Activated B cell treated with CpG ODN at 0.5 μM for 24 hours (primary cell): ENCODE results near the gene MIXL1. TPM values are rescaled to one million over a fixed set of nuclear protein-coding genes. Genes with fewer than 3 reads are reported as not detected.
"Not testable (repeated sequence)": the region's sequence is repeated elsewhere in the genome, so short reads cannot be mapped to it uniquely, and the experiment has no call there.

Experiments
- ATAC-seq: fragments of 200-7000 bp; cut with Tn5 transposase; one replicate; pipeline ENCODE4 v1.10.0; 2021; ENCODE audit warnings: low read depth, mild to moderate bottlenecking, moderate library complexity
- CTCF ChIA-PET: fragments of 350-600 bp; sonication (Branson Sonifier 250); formaldehyde crosslinking; loops from one replicate; lab custom pipeline; 2021; ENCODE audit warnings: antibody characterized with exemption; lab: Charles Lee
- POLR2A ChIA-PET: fragments of 350-600 bp; sonication (Branson Sonifier 250); formaldehyde crosslinking; loops from one replicate; lab custom pipeline; 2021; ENCODE audit warnings: antibody characterized with exemption; lab: Charles Lee
- DNase-seq: peaks from one replicate; pipeline ENCODE4 v3.0.0; 2022
- H3K27ac Mint-ChIP-seq: one replicate; pipeline ENCODE4 v1.8.0; 2020; ENCODE audit warnings: mixed read lengths
- H3K27me3 Mint-ChIP-seq: one replicate; pipeline ENCODE4 v1.8.0; 2021; ENCODE audit warnings: mixed read lengths
- H3K36me3 Mint-ChIP-seq: one replicate; pipeline ENCODE4 v1.8.0; 2021; ENCODE audit warnings: low read depth, mixed read lengths
- H3K4me1 Mint-ChIP-seq: one replicate; pipeline ENCODE4 v1.8.0; 2021; ENCODE audit warnings: mixed read lengths
- H3K4me3 Mint-ChIP-seq: one replicate; pipeline ENCODE4 v1.8.0; 2020; ENCODE audit warnings: mild to moderate bottlenecking, mixed read lengths
- H3K9me3 Mint-ChIP-seq: one replicate; pipeline ENCODE4 v1.8.0; 2020; ENCODE audit warnings: mixed read lengths
- CTCF ChIP-seq: fragments of 200-600 bp; IDR thresholded peaks from one replicate; pipeline ENCODE4 v1.8.0; 2022; ENCODE audit warnings: antibody characterized with exemption, mild to moderate bottlenecking
- intact Hi-C: fragments of 100-400 bp; cut with micrococcal nuclease; formaldehyde crosslinking; loops from one replicate; pipeline ENCODE4 v1.15.1; 2024
- total RNA-seq: library from RNA; stranded (reverse); gene quantifications from 2 replicates; pipeline ENCODE4 v1.2.3, GENCODE V29; 2022

Gene MIXL1
- total RNA-seq, 1 donor from 2014 or later: 0.75 TPM

- no peak overlapping the region for H3K4me3 Mint-ChIP-seq
- H3K27ac Mint-ChIP-seq: no peak overlapping the region
- DNase-seq (no peak), ATAC-seq (no peak)
- CTCF ChIA-PET: interaction anchor here (1.0 to 6.1 kb wide), 8 partner anchors 11 to 237 kb away, joined by 3 to 209 read pairs (median 4); no protein-coding TSS in a partner anchor
- no peak for TF ChIP-seq CTCF
- H3K36me3 Mint-ChIP-seq: no peaks in the 10 kb centered on the region
- intact Hi-C loops: loop anchor here (10.0 kb wide), 1 partner anchor 345 kb away; the partner anchor contains the start of gene STUM
- H3K9me3 Mint-ChIP-seq: no peaks in the 10 kb centered on the region
- peaks cover 2% of the 10 kb centered on the region for H3K27me3 Mint-ChIP-seq
- peaks cover 27% of the 10 kb centered on the region for H3K4me1 Mint-ChIP-seq
- POLR2A ChIA-PET: no interaction called here
These were observed 23.5 kb upstream of the MIXL1 start for GRCh38 chr1:226199971-226200370.

DNA sequence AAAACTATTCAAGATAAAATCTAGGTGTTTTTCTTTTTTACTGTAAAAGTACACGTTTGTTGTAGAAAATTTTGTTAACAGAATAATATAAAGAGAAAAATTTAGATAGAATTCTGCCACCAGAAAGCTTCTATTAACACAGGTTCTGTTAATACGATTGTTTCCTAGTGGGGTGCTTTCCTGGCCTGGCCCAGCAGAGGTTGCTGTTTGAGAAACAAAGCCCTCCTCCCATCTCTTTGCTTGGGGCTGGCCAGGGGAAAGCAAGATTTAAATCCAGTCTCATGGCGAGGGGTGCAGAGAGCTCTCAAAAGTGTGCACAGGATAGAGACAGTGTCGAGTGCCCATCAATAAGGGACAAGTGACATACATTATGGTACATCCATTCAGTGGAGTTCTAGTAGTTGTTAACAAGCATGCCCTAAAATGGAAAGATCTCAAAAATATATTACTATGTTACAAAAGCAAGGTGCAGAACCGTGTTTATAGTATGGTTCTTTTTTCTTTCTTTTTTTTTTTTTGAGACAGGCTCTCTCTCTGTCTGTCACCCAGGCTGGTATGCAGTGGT is 22.4 kb upstream of the MIXL1 start:
- no peak for TF ChIP-seq CTCF
- ATAC-seq (no peak), DNase-seq (no peak)
- ChIA-PET POLR2A (interaction anchor here (0.6 to 2.1 kb wide), 2 partner anchors 26 to 78 kb away, joined by 3 to 11 read pairs; no protein-coding TSS in a partner anchor), CTCF (interaction anchor here (0.7 to 1.7 kb wide), 11 partner anchors 12 to 236 kb away, joined by 3 to 21 read pairs (median 3); partner anchors contain the start of gene PARP1)
- Mint-ChIP-seq H3K4me1 (peaks cover 27% of the 10 kb centered on the region), H3K4me3 (no peak overlapping the region), H3K27ac (no peak overlapping the region), H3K36me3 (no peaks in the 10 kb centered on the region), H3K27me3 (peaks cover 2% of the 10 kb centered on the region), H3K9me3 (no peaks in the 10 kb centered on the region)
- intact Hi-C loops: loop anchor here (10.0 kb wide), 1 partner anchor 344 kb away; the partner anchor contains the start of gene STUM

- intact Hi-C loops: loop anchor here (2.0 to 10.0 kb wide), 2 partner anchors 131 to 343 kb away; partner anchors contain the start of gene STUM
- DNase-seq (no peak), ATAC-seq (no peak)
- POLR2A ChIA-PET: interaction anchor here (0.7 to 2.1 kb wide), 3 partner anchors 79 to 188 kb away, joined by 3 to 11 read pairs (median 8); no protein-coding TSS in a partner anchor
- CTCF ChIA-PET: interaction anchor here (1.0 to 1.5 kb wide), 4 partner anchors 9 to 131 kb away, joined by 3 to 12 read pairs (median 6); no protein-coding TSS in a partner anchor
- Mint-ChIP-seq H3K27ac (no peak overlapping the region), H3K4me3 (no peak overlapping the region), H3K4me1 (peaks cover 23% of the 10 kb centered on the region), H3K27me3 (peaks cover 2% of the 10 kb centered on the region), H3K9me3 (no peaks in the 10 kb centered on the region), H3K36me3 (no peaks in the 10 kb centered on the region)
- TF ChIP-seq CTCF: no peak
These were observed 21.2 kb upstream of the MIXL1 start for GRCh38 chr1:226202246-226202645.

DNA sequence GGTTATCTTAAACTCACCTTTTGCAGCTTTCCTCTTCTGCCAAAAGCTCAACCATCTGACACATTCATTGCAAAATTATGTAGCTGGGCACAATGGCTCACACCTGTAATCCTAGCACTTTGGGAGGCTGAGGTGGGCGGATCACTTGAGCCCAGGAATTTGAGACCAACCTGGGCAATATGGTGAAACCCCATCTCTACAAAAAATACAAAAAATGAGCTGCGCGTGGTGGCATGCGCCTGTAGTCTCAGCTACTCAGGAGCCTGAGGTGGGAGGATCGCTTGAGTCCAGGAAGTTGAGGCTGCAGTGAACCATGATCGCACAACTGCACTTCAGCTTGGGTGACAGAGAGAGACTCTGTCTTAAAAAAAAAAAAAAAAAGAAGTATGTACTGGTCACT is 20.8 kb upstream of the MIXL1 start:
- not testable (repeated sequence) for DNase-seq, H3K9me3 Mint-ChIP-seq, H3K27ac Mint-ChIP-seq, H3K27me3 Mint-ChIP-seq, H3K36me3 Mint-ChIP-seq, ATAC-seq, H3K4me3 Mint-ChIP-seq
- CTCF ChIA-PET: interaction anchor here (1.0 to 1.5 kb wide), 4 partner anchors 9 to 130 kb away, joined by 3 to 12 read pairs (median 6); no protein-coding TSS in a partner anchor
- intact Hi-C loops: loop anchor here (2.0 to 10.0 kb wide), 2 partner anchors 130 to 342 kb away; partner anchors contain the start of gene STUM
- peaks cover 23% of the 10 kb centered on the region for H3K4me1 Mint-ChIP-seq
- POLR2A ChIA-PET: interaction anchor here (0.7 to 2.1 kb wide), 2 partner anchors 79 to 119 kb away, joined by 8 to 11 read pairs; no protein-coding TSS in a partner anchor

DNA sequence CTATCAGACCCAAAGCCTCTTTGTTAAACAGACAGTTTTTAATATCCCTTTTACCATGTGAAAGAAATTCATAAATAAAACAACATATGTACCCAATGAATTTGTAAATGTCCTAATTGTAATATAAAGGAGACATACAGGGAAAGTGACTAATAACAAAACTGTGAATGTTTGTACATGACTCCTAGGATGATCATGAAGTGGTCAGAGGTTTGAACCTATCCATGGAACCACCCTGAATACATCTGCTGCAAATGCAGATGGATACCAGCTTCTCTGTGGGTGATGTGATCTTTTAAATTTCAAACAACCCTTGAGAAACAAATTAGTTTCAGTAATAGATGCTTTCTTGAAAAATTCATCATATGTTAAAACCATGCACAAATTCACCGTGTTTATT is 20.2 kb upstream of the MIXL1 start:
- ATAC-seq: no peak
- CTCF ChIA-PET: interaction anchor here (1.2 to 1.5 kb wide), 2 partner anchors 78 to 80 kb away, joined by 3 to 12 read pairs; no protein-coding TSS in a partner anchor
- POLR2A ChIA-PET: no interaction called here
- H3K36me3 Mint-ChIP-seq: no peaks in the 10 kb centered on the region
- H3K27ac Mint-ChIP-seq: no peak overlapping the region
- H3K4me1 Mint-ChIP-seq: peaks cover 23% of the 10 kb centered on the region
- H3K9me3 Mint-ChIP-seq: no peaks in the 10 kb centered on the region
- no peak for TF ChIP-seq CTCF
- H3K27me3 Mint-ChIP-seq: peaks cover 2% of the 10 kb centered on the region
- intact Hi-C loops: loop anchor here (2.0 to 10.0 kb wide), 2 partner anchors 130 to 342 kb away; partner anchors contain the start of gene STUM
- DNase-seq: no peak
- H3K4me3 Mint-ChIP-seq: no peak overlapping the region
